Panc1 (cell line): ENCODE data around the gene NELL2. TPM values are rescaled to one million over a fixed set of nuclear protein-coding genes. Genes with fewer than 3 reads are reported as not detected.

Source experiments
- ATAC-seq: fragments of 200-7000 bp; cut with Tn5 transposase; 2 replicates; pipeline ENCODE4 v1.9.1; 2020; ENCODE audit warnings: mild to moderate bottlenecking, moderate library complexity
- BruUV-seq: library from RNA; stranded (reverse); fragments of 400-500 nt; replicated peaks from 2 replicates; lab custom pipeline; 2021; lab: Mats Ljungman, UMichigan
- CTCF ChIA-PET: fragments of 300-600 bp; sonication (Branson Sonifier 250); formaldehyde crosslinking; loops from one replicate; lab custom pipeline; 2022; ENCODE audit warnings: antibody characterized with exemption; lab: Charles Lee
- POLR2A ChIA-PET: fragments of 300-600 bp; sonication (Branson Sonifier 250); formaldehyde crosslinking; loops from one replicate; lab custom pipeline; 2022; ENCODE audit warnings: antibody characterized with exemption; lab: Charles Lee
- DNase-seq: peaks from one replicate; pipeline ENCODE4 v3.0.0-alpha.2; 2010; ENCODE audit warnings: low read depth, low spot score
- H3K27ac ChIP-seq: 2 replicates; pipeline ENCODE4 v1.5.1; 2011; ENCODE audit warnings: mild to moderate bottlenecking, low read length, inconsistent platforms
- H3K27me3 ChIP-seq: fragments of 200-500 bp; sonication (Bioruptor generic); 2 replicates; pipeline ENCODE4 v1.6.0; 2014; ENCODE audit warnings: low read length, inconsistent platforms; ENCODE audit not compliant: control insufficient read depth, insufficient read depth
- H3K36me3 ChIP-seq: fragments of 200-500 bp; sonication (Bioruptor generic); 2 replicates; pipeline ENCODE4 v1.5.1; 2014; ENCODE audit warnings: inconsistent platforms, mild to moderate bottlenecking, low read length, moderate library complexity; ENCODE audit not compliant: control insufficient read depth, insufficient read depth
- H3K4me1 ChIP-seq: 2 replicates; pipeline ENCODE4 v1.5.1; 2011; ENCODE audit warnings: inconsistent platforms, mild to moderate bottlenecking, low read length, moderate library complexity; ENCODE audit not compliant: control insufficient read depth, insufficient read depth
- H3K4me3 ChIP-seq, 2 experiments: 2 replicates each; pipeline ENCODE4 v1.5.1; 2011 to 2012; ENCODE audit warnings: low read depth in 2 of 2, low read length in 2 of 2, mild to moderate bottlenecking in 2 of 2, inconsistent platforms in 1 of 2, moderate library complexity in 1 of 2
- H3K9me3 ChIP-seq: fragments of 200-500 bp; sonication (Bioruptor generic); 2 replicates; pipeline ENCODE4 v1.5.1; 2014; ENCODE audit warnings: low read depth, mild to moderate bottlenecking, inconsistent platforms, low read length, moderate library complexity; ENCODE audit not compliant: control insufficient read depth, insufficient read depth
- POLR2AphosphoS5 ChIP-seq: IDR thresholded peaks from 2 replicates; pipeline ENCODE4 v1.6.1; 2012; ENCODE audit warnings: mild to moderate bottlenecking, low read depth, low read length, moderate library complexity
- SIN3A ChIP-seq: IDR thresholded peaks from 2 replicates; pipeline ENCODE4 v1.6.1; 2012; ENCODE audit warnings: low read depth, mild to moderate bottlenecking, low read length, moderate library complexity, borderline replicate concordance; ENCODE audit not compliant: insufficient read depth
- TCF7L2 ChIP-seq: IDR thresholded peaks from 2 replicates; pipeline ENCODE4 v1.6.1; 2011; ENCODE audit warnings: mild to moderate bottlenecking, low read depth, low read length, inconsistent platforms
- in situ Hi-C: cut with HindIII; loops from 2 replicates; pipeline ENCODE4 v1.10.0; 2016; ENCODE audit warnings: low sequenced_read_pairs, low pct_unique_long_range_greater_than_20kb
- intact Hi-C: fragments of 100-400 bp; cut with micrococcal nuclease; formaldehyde crosslinking; loops from one replicate; pipeline ENCODE4 v1.10.0; 2022; ENCODE audit not compliant: unreplicated experiment
- total RNA-seq: library from RNA; stranded (reverse); gene quantifications from one replicate; pipeline ENCODE4 v1.2.1, GENCODE V29; 2021; ENCODE audit not compliant: unreplicated experiment
- TF ChIP-seq, protein P1 (sequence below): fragments of 450-650 bp; IDR thresholded peaks from 2 replicates; pipeline ENCODE4 v1.5.1; 2017; ENCODE audit warnings: mild to moderate bottlenecking
- TF ChIP-seq, protein P2 (sequence below), 2 experiments: IDR thresholded peaks; 2 replicates each; pipeline ENCODE4 v1.6.1; 2011 to 2012; ENCODE audit warnings: low read depth in 2 of 2, control low read depth in 1 of 2, low read length in 1 of 2, mild to moderate bottlenecking in 1 of 2, moderate library complexity in 1 of 2; ENCODE audit not compliant: insufficient read depth in 1 of 2

NELL2 gene
- total RNA-seq, 1 experiment from 2014 or later: 0.28 TPM

DNA sequence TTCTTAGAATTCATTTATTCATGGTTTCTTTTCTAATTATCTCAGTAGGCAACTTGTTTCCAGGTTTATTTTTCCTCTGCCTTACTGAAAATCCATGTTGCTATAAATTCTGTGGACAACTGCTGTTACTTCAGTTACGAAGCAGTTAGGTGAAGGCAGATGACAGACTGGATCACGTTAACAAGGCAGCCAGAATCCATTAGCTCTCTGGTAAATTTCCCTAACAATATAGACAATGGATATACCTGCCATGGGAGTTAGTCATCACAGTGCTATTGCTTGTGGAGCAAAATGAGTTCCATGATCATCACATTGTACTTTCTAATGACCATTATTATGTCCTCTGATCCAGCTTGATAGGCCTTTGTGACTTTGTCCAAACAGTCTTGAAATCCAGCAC, 291.5 kb downstream of the NELL2 start:
- no peaks in the 10 kb centered on the region for H3K36me3 ChIP-seq
- ATAC-seq: no peak
- no peaks in the 10 kb centered on the region for H3K27me3 ChIP-seq
- ChIA-PET CTCF (no interaction called here), POLR2A (no interaction called here)
- in situ Hi-C loops: no loop called here
- no TSS peak for BruUV-seq
- no peak for DNase-seq
- H3K4me3 ChIP-seq: no peak overlapping the region
- TF ChIP-seq TCF7L2 (no peak), POLR2AphosphoS5 (no peak), SIN3A (no peak)
- TF ChIP-seq, protein P1, sequence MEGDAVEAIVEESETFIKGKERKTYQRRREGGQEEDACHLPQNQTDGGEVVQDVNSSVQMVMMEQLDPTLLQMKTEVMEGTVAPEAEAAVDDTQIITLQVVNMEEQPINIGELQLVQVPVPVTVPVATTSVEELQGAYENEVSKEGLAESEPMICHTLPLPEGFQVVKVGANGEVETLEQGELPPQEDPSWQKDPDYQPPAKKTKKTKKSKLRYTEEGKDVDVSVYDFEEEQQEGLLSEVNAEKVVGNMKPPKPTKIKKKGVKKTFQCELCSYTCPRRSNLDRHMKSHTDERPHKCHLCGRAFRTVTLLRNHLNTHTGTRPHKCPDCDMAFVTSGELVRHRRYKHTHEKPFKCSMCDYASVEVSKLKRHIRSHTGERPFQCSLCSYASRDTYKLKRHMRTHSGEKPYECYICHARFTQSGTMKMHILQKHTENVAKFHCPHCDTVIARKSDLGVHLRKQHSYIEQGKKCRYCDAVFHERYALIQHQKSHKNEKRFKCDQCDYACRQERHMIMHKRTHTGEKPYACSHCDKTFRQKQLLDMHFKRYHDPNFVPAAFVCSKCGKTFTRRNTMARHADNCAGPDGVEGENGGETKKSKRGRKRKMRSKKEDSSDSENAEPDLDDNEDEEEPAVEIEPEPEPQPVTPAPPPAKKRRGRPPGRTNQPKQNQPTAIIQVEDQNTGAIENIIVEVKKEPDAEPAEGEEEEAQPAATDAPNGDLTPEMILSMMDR: no peak
- TF ChIP-seq, protein P2, sequence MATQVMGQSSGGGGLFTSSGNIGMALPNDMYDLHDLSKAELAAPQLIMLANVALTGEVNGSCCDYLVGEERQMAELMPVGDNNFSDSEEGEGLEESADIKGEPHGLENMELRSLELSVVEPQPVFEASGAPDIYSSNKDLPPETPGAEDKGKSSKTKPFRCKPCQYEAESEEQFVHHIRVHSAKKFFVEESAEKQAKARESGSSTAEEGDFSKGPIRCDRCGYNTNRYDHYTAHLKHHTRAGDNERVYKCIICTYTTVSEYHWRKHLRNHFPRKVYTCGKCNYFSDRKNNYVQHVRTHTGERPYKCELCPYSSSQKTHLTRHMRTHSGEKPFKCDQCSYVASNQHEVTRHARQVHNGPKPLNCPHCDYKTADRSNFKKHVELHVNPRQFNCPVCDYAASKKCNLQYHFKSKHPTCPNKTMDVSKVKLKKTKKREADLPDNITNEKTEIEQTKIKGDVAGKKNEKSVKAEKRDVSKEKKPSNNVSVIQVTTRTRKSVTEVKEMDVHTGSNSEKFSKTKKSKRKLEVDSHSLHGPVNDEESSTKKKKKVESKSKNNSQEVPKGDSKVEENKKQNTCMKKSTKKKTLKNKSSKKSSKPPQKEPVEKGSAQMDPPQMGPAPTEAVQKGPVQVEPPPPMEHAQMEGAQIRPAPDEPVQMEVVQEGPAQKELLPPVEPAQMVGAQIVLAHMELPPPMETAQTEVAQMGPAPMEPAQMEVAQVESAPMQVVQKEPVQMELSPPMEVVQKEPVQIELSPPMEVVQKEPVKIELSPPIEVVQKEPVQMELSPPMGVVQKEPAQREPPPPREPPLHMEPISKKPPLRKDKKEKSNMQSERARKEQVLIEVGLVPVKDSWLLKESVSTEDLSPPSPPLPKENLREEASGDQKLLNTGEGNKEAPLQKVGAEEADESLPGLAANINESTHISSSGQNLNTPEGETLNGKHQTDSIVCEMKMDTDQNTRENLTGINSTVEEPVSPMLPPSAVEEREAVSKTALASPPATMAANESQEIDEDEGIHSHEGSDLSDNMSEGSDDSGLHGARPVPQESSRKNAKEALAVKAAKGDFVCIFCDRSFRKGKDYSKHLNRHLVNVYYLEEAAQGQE (IDR thresholded peaks at IDR 0.05; ENCODE audit: insufficient read depth in 1 of 2, low read depth in 2 of 2, low read length in 1 of 2): no peak
- no peak overlapping the region for H3K27ac ChIP-seq
- no peaks in the 10 kb centered on the region for H3K4me1 ChIP-seq
- no peaks in the 10 kb centered on the region; the same call in 1 of the 2 replicates for H3K9me3 ChIP-seq
- intact Hi-C loops: no loop called here

DNA sequence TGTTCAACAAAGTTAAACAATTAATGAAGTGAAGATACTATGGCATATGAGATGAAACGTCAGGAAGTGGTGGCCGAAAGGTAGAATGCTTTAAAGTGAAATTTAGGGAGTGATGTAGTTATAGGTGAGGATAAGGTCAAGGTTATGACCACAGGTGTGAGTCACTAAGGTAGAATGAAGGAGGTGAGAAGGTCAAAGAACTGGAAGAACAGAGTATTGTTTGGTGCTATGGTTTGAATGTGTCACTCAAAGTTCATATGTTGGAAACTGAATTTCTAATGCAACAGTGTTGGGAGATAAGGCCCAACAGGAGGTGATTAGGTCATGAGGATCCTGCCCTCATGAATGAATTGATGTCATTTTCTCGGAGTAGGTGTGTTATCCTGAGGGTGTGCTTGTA, 293.6 kb downstream of the NELL2 start:
- POLR2A ChIA-PET: no interaction called here
- CTCF ChIA-PET: no interaction called here
- ATAC-seq (no peak), DNase-seq (no peak)
- BruUV-seq: no TSS peak
- TF ChIP-seq TCF7L2: no peak
- TF ChIP-seq POLR2AphosphoS5: no peak
- TF ChIP-seq, protein P2 (IDR thresholded peaks at IDR 0.05; ENCODE audit: insufficient read depth in 1 of 2, low read depth in 2 of 2, low read length in 1 of 2): no peak
- TF ChIP-seq, protein P1: no peak
- no peak for TF ChIP-seq SIN3A
- Histone ChIP-seq H3K9me3 (no peaks in the 10 kb centered on the region; the same call in 1 of the 2 replicates), H3K4me1 (no peaks in the 10 kb centered on the region), H3K27ac (no peak overlapping the region), H3K36me3 (no peaks in the 10 kb centered on the region), H3K4me3 (no peak overlapping the region), H3K27me3 (no peaks in the 10 kb centered on the region)
- intact Hi-C loops (no loop called here), in situ Hi-C loops (no loop called here)
